ENCODE data around the gene LRRC61. TPM values are rescaled to one million over a fixed set of nuclear protein-coding genes. Genes with fewer than 3 reads are reported as not detected.
A peak's percentile ranks its signal among the peaks of the same experiment; 100 is the strongest.

Gene LRRC61
- total and polyA plus RNA-seq, 7 donors: 4.4 to 18.6 (median 10.8) TPM

DNA sequence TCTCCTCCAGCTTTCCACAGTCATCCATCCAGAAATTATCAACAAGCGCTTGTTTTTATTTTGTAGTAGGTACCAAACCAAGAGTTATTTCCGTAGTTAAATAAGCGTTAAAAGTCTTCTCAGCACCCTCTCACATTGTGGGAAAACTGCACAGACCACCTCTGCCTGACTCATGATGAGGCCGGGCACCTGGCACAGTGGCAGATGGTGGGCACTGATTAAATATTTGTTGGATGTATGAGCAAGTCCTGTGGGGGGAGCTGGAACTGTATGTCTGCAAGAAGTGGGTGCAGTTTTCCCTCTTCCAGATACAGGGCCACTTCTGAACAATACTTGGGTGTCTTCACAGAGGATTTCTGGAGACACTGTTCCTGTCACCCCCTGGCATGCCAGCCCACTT, 40.2 kb downstream of the LRRC61 start:
- H3K9me3 ChIP-seq: no peaks in the 10 kb centered on the region
- 77 to 90% methylated on average over 4 of the region's 4 CpGs for WGBS, 2 donors
- no peak for DNase-seq
- TF ChIP-seq POLR2A (IDR thresholded peaks at IDR 0.05) (no peak), EP300 (IDR thresholded peaks at IDR 0.05) (no peak), POLR2AphosphoS5 (IDR thresholded peaks at IDR 0.05) (no peak)
- TF ChIP-seq, protein P1, sequence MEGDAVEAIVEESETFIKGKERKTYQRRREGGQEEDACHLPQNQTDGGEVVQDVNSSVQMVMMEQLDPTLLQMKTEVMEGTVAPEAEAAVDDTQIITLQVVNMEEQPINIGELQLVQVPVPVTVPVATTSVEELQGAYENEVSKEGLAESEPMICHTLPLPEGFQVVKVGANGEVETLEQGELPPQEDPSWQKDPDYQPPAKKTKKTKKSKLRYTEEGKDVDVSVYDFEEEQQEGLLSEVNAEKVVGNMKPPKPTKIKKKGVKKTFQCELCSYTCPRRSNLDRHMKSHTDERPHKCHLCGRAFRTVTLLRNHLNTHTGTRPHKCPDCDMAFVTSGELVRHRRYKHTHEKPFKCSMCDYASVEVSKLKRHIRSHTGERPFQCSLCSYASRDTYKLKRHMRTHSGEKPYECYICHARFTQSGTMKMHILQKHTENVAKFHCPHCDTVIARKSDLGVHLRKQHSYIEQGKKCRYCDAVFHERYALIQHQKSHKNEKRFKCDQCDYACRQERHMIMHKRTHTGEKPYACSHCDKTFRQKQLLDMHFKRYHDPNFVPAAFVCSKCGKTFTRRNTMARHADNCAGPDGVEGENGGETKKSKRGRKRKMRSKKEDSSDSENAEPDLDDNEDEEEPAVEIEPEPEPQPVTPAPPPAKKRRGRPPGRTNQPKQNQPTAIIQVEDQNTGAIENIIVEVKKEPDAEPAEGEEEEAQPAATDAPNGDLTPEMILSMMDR (IDR thresholded peaks at IDR 0.05): no peak
- no peak overlapping the region for H3K27ac ChIP-seq
- H3K4me1 ChIP-seq: peaks cover 0 to 35% (median 17%) of the 10 kb centered on the region in 4 donors
- H3K4me3 ChIP-seq: no peak overlapping the region
- intact Hi-C loops (cut with DNase I): no loop called here
- H3K36me3 ChIP-seq: no peaks in the 10 kb centered on the region
- no peaks in the 10 kb centered on the region for H3K27me3 ChIP-seq

DNA sequence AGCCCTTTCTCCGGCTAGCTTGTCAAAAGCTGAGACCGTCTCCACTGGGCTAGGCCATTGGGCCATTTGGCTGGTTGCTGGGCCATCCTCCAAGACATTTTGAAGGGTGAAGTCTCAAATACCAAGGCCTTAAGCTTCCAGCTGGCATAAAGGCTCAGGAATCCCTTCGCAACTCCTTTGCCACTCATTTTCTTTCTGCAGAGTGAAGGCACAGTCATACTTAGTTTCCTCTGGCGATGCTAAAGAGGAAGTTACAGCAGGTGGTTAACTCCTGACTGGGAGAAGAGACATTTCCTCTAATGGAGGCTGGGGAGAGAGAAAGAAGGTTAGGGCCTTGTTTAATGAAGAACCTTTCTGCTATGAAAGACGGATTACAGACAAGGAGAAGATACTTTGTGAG, 40.7 kb downstream of the LRRC61 start:
- Histone ChIP-seq H3K9me3 (no peaks in the 10 kb centered on the region), H3K27me3 (no peaks in the 10 kb centered on the region), H3K36me3 (no peaks in the 10 kb centered on the region), H3K4me1 (peaks cover 0 to 35% (median 17%) of the 10 kb centered on the region in 4 donors), H3K27ac (no peak overlapping the region), H3K4me3 (no peak overlapping the region)
- TF ChIP-seq POLR2A (IDR thresholded peaks at IDR 0.05) (no peak), POLR2AphosphoS5 (IDR thresholded peaks at IDR 0.05) (no peak), EP300 (IDR thresholded peaks at IDR 0.05) (no peak)
- TF ChIP-seq, protein P1 (IDR thresholded peaks at IDR 0.05): no peak
- intact Hi-C loops (cut with DNase I): no loop called here
- DNase-seq: no peak
- 64 to 86% methylated on average over 5 of the region's 5 CpGs for WGBS, 2 donors

DNA sequence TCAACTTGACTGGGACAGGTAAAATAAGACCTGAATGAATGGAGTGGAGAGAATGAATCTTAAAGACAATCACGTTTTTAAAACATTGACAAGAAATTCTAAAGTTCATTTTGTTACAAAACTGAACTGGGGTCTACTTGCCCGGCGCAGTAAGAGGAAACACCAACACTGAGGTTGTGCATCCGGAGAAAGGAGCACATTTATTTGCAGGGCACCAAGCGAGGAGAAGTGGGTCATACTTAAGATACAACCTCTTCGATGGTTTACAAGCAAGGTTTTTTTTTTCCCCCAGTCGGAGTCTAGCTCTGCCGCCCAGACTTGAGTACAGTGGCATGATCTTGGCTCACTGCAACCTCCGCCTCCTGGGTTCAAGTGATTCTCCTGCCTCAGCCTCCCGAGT, 42.0 kb downstream of the LRRC61 start:
- Histone ChIP-seq H3K4me3 (no peak overlapping the region), H3K27ac (no peak overlapping the region), H3K4me1 (peaks cover 0 to 44% (median 26%) of the 10 kb centered on the region in 4 donors), H3K27me3 (no peaks in the 10 kb centered on the region), H3K9me3 (no peaks in the 10 kb centered on the region), H3K36me3 (peaks cover 0 to 4% (median 0%) of the 10 kb centered on the region in 4 donors)
- WGBS, 2 donors: 75 to 94% methylated on average over 10 of the region's 10 CpGs
- TF ChIP-seq, protein P1 (IDR thresholded peaks at IDR 0.05): no peak
- no peak for TF ChIP-seq EP300 (IDR thresholded peaks at IDR 0.05)
- TF ChIP-seq POLR2AphosphoS5 (IDR thresholded peaks at IDR 0.05): no peak
- no peak for TF ChIP-seq POLR2A (IDR thresholded peaks at IDR 0.05)
- DNase-seq: peak; percentile 19
- intact Hi-C loops (cut with DNase I): loop anchor here (5.0 kb wide), 1 partner anchor 42 kb away; a partner anchor contains a TSS

DNA sequence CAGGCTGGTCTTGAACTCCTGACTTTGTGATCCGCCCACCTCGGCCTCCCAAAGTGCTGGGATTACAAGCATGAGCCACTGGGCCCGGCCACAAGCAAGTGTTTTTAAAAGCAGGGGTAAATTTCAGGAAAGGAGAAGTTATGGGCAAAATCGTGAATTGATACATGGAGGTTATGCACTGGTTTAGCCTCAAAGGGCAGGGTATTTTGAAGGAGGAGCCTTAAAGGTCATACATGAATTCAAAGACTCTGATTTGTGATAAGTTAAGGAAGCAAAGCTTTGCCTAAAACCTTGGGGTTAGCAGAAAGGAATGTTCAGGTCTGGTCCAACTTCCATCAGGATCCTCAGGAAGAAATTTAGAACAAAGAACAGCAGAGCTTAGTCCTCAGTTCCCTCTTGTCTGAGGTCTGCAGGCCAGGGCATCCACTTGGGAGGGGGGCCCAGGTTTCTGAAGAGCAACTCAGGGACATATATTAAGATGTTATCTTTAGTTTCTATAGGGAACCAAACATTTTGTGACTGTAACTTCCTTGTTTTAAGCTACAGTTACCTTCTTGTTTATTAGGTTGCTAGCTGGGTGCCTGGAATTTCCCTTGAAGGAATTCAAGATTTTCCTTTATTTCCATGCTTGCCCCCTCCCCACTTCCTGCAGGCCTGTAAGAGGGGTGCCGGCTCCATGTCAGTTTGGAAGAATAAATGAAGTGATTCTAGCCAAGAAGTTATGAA, 42.7 kb downstream of the LRRC61 start:
- no peak overlapping the region for H3K4me3 ChIP-seq
- intact Hi-C loops (cut with DNase I): loop anchor here (5.0 kb wide), 1 partner anchor 41 kb away; a partner anchor contains a TSS
- peak; percentile 14 for DNase-seq
- TF ChIP-seq POLR2A (IDR thresholded peaks at IDR 0.05) (no peak), POLR2AphosphoS5 (IDR thresholded peaks at IDR 0.05) (no peak), EP300 (IDR thresholded peaks at IDR 0.05) (no peak)
- TF ChIP-seq, protein P1 (IDR thresholded peaks at IDR 0.05): no peak
- 70 to 74% methylated on average over 5 of the region's 5 CpGs for WGBS, 2 donors
- no peak overlapping the region for H3K27ac ChIP-seq
- H3K36me3 ChIP-seq: peaks cover 0 to 10% (median 0%) of the 10 kb centered on the region in 4 donors
- H3K4me1 ChIP-seq: peaks cover 0 to 44% (median 33%) of the 10 kb centered on the region in 4 donors
- no peaks in the 10 kb centered on the region for H3K9me3 ChIP-seq
- no peaks in the 10 kb centered on the region for H3K27me3 ChIP-seq

All from sigmoid colon (tissue), 7 donors.